GM19395 (cell line): ENCODE data around the gene CABP4.

Source experiments
- ATAC-seq: cut with Tn5 transposase; IDR thresholded peaks from one replicate; pipeline ENCODE4 v1.9.1; 2021; ENCODE audit warnings: mild to moderate bottlenecking, moderate library complexity; ENCODE audit not compliant: unreplicated experiment

CABP4 gene

DNA sequence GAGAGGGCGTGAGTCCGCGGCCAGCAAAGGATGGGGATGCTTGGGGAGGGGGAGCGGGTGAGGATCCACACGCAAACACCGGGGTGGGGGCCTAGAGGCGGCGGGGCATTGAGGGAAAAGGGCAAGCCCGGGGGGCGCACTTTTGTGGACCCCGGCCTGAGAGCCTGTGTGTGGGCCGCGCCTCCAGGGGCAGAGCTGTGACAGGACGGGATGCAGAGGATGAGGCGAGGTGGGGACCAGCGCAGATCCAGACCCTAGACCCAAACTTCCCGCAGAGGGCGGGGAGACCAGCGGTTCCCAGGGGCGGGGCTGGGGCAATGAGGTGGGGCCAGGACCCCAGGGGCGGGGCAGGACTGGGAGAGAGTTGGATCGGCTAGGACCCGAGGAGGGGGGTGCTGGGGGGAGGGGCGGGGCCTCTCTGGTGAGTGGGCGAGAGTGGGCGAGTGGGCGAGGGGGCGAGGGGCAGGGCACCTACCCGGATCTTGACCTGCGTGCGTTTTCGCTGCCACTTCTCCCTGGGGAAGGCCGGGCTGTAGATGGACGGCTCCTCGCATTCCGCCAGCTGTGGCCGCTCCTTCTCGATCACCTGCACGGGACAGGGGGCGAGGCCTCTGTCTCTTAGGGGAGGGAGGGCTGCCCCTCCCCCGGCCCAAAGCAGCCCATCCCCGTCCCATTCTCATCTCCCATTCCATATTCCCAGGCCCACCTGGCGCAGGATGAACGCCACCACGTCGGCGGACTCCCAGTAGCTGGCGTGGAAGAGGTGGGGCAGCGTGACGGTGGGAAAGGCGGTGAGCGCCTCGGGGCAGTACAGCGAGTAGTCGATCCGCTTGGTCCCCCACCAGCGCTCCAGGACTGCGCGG is 39.4 kb downstream of the CABP4 start:
- no peak for ATAC-seq

DNA sequence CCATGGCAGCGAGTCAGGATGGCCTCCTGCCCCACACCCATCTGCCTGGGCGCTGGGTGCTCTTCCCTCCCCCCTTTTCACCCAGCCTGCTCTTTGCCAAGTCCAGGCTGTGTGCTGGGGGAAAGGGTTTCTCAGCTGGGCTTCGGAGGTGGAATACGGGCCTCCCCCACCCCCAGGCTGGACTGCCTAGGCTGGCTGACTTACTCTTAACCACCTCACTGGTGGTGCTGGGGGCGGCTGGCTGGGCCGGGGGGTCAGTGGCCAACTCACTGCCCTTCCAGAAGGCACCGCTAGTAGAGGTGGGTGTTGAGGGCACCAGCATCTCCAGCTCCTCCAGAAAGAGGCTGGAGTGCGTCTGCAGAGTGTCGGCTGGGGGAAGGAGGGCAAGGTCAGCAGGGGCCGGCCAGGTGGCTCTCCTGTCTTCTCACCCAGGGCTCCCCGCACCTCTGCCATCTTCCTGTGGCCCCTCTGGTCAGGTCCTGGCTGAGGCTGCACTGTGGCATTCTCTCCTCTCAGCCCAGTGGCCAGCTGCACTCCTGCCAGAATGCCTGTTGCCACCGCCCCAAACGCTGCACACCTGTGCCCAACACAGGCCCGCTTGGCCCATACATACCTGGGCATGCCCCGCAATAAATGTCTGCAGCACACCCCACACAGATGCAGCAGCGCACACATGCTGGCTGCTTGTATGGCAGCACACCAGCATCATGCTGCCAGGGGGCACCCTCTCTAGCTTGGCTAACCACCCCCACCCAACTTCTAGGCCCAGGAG is 40.3 kb downstream of the CABP4 start:
- no peak for ATAC-seq

DNA sequence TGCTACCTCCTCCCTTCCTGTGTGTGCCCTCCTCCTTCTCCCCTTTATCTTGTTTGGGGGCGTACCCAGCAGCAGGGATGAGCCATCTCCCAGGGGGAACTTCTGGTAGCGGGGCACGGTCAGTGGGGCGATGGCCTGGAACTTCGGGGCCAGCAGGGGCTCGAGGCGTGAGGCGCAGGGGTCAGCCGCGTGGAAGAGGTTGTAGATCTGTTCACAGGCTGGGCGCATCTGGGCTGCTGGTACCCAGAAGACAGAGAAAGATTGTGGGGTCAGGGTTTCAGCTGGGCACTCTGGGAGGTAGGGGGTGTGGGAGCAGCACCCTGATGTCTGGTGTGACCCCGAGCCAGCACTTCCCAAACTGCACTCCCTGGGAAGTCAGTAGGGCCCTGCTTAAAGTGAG is 41.0 kb downstream of the CABP4 start:
- no peak for ATAC-seq

DNA sequence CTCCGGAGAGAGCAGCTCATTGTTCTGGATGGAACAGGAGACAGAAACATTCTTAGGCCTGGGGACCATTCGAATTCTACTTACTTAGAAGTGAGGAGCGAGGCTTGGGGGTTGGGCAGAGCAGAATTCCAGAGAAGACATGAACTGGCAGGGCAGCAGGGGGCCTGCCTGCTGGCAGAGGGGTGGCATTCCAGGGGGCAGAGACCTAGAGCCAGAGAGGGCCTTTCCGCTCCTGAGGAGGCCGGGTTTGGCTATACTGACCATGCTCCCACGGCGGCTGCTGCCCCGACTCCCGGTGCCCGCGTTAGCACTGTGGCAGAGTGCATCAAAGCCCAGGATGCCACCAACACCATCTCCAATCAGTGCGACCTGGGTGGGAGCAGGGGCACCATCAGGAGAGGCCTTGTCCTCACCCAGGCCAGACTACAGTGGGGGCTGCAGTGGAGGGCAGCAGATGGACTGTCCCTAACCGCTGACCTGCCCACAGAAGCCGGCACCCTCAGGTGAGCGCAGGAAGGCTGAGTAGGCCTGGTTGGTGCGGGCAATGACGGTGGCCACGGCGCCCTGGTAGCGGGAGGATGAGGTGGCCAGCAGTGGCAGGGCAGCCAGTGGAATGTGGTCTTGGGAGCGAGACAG is 42.6 kb downstream of the CABP4 start:
- ATAC-seq: no peak

DNA sequence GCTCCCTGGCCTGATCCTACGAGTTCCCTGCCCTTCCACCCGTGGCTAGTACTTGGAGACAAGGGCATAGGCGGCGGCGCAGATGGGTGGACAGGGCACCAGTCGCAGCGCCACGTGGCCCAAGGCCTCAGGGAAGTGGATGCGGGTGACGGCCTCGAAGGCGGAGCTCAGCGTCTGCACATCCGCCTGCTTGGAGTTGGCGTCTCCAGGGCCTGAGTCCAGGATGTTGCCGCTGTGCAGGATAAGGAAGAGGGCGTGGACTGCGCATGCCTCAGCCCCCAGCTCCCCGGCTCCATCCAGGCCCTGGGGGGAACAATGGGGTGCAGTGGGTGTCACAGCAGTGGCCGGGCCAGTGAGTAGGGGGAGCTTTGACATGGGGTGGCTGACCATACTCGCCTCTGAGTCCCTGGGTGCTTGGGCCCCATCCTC is 43.4 kb downstream of the CABP4 start:
- no peak for ATAC-seq

DNA sequence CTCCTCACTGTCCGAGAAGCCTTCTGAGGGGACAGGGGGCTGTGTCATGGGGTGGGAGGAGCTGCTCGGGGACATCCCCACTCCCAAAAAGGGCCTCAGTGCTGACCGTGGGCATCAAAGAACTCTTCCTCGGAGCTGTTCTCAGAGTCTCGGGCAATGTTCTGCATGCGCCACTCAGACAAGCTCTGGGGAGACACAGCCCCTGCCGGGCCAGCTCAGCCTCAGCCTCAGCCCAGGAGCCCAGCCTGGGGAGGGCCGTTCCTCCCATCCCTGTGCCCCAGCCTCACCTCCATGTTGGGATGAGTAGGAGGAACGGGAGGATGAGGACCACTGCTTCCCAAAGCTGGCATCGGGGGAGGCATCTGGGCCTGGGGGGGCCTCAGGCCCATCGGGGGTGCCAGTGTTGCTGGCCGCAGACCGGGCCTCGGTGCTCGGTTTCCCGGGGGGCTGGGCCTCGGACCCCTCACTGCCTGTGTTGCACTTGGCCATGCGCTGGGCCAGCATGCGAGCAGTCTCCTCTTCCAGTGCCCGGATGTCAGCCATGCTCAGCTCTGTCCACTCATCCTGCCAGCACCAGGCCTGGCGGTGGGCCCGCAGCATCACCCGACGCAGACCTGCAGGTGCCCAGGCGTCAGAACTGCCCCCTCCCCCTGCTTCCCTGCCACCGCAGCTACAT is 44.8 kb downstream of the CABP4 start:
- ATAC-seq: no peak

DNA sequence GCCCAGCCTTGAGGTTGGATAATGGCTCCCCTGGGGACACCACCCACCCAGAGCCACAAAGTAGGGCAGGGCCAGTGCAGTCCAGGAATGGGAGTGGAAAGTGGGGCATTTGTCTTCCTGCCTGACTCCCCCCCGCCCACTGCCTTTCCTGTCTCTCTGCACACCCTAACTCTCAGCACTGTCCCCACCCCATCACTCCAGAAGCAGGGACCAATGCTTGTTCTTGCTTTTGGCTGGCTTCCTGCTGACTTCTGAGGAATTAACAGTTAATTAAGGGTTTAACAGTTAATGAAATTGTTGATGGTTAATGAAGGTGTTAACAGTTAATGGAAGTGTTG is 45.3 kb downstream of the CABP4 start:
- ATAC-seq: no peak

DNA sequence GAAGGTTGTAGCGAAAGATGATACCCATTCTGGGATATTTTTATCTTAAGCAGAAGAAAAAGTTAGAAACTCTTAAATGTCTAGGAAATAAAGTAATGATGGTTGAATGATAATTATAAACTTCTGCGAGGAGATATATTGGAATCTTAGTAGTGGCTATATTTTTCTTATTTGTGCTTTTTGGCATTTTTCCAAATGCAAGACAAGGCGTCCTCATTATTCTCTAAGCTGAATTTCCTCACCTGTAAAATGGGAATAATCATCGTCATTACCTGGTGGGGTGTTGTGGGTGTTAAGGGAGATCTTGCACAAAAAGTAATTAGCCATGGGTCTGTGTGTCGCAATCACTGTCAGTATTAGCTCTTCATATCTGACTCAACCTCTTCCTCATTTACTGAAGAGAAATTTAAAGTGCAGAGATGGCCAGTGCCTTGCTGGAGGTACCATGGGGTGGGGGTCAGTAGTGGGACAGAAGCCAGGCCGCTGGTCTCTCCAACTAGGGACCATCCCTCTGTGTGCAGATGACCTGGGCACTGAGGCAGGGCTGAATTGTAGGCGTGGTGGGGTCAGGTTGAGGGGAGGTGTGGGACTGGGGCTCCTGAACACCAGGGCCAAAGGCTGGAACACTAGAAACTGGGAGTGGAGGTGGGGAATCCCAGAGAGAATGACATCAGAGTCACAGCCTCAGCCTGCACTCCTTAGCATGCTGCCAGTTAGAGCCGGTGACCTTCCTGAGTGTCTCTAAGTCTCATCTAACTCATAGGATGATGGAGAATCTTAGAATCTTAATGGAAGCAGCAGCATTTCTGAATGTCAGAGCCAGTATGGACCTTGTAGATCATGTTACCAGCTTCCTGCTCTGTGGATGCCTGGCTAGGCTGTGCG is 45.9 kb downstream of the CABP4 start:
- ATAC-seq: no peak

DNA sequence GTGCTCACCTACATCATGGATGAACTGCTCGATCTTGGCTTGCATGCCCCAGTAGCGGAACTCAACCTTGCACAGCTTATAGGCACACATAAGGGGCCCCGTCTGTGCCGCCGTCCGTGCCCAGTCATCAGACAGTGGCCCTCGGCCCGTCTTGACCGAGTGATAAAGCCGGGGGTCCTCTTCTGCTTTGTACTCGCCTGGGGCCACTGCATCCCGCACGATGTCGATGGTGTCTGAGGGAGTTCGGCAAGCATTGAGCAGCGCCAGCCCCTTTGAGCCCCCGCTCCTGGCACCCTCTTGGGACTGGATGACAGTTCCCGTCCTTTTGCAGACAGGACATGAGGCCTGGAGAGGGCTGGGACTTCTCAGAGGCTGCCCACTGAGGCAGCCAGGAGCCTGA is 46.7 kb downstream of the CABP4 start:
- no peak for ATAC-seq

DNA sequence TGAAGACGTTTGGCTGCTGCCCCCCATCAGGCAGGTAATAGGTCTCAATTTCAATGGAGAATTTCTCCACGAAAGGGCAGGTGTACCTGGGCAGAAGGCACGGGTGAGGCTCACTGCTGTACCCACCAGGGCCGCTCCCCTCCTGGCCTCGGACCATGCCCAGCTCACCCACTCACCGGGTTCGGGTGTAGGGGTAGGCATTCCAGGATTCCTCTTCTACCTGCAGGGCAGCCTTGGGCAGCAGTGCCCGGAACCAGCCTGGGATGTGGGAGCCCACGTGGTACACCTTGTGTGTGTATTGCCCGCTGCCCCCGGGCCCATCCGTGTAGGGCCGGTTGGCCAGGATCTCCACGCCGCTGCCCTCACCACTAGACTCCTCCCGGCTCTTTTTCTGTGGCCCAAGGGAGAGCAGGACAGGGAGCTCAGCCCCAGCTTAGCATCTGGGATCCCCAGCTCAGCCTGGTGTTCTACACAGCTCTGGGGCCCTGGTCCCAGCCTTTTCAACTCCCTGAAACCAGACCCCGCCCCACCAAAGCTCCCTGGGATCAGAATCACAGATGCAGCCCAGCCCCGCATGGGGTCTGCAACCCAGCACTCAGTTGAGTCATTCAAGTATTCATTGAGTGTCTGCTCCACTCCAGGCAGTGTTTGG is 47.3 kb downstream of the CABP4 start:
- ATAC-seq: no peak

DNA sequence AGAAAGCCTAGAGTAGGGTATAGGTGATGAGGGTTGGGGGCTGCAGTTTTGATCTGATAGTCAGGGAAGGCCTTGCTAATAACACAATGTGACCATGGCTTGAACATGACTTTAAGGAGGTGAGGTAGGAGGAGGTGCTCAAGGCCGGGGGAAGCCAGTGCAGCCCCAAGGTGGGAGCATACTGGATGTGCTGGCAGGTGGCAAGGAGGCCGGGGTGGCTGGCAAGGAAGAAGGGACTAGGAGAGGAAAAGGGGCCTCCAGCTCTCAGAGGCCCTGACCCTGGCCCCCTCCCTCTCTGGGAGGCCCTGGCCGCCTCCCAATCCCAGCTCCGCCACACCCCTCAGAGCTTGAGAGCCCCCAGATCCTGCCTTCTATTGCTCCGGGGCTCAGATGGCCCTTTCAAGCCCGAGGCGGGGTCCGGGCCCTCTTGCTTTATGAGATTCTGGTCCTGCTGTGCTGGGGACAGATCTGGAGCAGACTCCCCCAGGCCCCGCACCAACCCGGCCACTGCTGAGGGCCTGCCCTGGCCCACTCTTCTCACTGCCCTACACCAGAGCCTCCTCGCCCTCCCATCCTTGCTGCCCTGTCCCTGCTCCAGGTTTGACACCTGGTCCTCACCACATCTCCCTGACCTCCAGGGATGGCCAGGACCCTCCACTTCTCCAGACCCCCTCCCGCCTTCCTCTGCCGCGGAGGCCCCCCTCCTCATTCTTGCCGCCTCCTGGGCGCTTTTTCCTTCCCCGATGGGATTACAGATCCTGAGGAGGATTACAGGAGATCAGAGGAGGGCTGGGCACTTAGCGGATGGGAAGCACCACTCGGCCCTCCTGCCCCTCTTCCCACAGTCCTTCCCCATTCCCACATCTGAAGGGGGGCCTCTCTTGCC is 48.2 kb downstream of the CABP4 start:
- ATAC-seq: no peak

DNA sequence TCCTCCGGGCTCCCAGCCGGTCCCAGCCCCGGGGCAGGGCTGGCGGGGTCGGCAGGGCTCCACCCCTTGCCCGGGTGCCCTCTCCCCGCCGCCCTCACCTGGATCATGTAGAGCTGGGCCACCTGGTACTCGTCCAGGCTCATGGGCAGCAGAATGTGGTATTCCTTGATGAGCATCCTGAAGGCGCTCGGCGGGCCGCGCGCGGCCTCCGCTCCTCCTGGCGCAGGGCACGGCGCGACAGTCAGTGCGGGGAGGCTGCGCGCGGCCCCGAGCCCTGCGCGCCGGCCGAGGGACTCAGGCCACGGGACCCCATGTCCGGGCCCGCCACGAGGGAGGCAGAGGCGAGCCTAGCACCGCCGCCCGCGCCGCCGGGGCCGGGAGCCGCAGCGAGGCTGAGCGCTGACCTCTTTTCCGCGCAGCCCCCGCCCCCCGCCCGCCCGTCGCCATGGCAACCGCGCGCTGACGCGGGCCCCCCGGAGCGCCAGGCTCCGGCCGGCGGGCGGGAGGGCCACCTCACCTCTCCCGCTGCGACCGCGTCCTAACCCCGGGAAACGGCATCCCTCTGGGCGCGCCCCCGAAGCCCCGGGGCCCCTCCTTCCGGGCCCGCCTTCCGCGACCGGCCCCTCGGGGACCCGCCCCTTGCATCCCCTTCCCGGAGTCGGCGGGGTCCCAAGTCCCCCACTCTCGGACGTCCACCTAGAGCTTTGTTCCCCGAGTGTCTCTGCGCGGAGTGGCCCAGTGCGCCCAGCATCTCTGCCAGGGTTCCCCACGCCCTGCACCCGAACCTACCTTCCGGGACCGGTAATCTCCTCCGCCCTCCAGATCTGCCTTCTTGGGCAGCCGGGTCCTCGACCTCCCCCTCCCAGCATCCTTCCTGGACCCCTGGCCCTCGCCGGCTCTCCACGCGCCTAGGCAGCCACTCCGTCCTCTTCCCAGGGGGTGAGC is 49.1 kb downstream of the CABP4 start:
- no peak for ATAC-seq

DNA sequence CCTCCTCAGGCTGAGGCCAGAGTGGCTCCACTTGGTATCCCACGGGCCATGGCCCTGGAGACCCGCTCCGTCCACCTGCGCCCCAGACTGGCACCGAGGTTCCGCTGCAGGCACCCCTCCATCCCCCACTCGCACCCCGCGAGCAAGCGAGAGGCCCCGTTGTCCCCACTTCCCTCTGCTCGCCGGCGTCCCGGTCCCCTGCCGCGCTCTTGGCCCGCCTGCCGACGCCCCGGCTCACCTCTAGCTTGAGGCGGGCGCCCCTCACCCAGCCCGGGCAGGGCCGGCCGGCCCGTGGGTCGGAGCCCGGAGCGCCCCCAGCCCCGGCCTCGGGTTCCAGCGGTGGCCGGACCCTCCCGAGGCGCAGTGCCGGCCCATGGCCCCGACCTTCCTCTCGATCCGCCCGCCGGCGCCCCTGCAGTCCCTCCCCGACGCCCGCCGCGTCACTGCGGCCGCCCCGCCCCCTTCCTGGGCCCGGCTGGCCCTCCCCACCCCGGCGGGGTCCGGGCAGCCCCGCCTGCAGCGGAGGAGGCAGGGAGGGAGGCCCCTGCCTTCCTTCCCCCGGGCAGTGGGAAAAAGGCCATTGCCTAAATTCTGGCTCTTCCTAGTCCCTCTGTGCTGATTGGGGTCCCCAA is 49.9 kb downstream of the CABP4 start, which contains the start of gene PITPNM1:
Gene PITPNM1, minus strand, starts transcription at position 414 of the 632 bp plus-strand sequence. CDS start 1,183 bp downstream, outside the sequence.
- no peak for ATAC-seq

DNA sequence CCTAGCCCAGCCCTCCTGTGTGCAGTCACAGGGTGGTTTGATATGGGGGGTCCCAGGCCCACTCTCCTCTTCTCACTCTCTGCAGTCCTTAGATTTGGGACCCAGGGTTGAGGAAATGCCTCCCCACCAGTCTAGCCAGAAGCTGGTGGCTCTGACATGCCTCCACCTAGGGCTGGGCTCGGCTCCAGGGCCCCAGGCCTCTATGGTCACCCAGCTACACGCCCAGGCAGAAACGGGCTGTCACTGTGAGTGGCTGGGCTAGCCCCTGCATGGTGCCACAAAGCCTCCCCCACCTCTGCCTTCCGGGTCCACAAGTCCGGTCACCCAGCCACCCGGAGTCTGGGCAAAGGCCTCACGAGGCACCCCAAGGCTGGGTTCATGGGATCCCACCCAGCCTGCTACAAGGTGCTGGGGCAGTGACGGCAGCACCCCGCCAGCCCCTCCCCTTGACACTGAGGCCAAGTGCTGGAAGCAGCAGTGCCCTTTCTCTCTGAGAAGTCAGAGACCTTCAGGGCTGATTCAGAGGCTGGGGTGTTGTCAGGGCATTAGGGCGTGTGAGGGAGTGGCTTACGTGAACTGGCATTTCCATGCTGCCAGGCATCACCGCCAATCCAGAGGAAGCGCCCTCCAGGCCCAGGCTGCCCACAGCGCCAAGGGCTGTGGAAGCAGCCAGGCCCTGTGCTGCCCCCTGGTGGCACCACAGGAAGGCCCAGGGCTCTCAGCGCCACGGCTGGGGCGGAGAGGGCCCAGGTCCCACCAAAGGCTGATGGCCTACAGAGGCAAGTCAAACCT is 50.6 kb downstream of the CABP4 start:
- no peak for ATAC-seq

DNA sequence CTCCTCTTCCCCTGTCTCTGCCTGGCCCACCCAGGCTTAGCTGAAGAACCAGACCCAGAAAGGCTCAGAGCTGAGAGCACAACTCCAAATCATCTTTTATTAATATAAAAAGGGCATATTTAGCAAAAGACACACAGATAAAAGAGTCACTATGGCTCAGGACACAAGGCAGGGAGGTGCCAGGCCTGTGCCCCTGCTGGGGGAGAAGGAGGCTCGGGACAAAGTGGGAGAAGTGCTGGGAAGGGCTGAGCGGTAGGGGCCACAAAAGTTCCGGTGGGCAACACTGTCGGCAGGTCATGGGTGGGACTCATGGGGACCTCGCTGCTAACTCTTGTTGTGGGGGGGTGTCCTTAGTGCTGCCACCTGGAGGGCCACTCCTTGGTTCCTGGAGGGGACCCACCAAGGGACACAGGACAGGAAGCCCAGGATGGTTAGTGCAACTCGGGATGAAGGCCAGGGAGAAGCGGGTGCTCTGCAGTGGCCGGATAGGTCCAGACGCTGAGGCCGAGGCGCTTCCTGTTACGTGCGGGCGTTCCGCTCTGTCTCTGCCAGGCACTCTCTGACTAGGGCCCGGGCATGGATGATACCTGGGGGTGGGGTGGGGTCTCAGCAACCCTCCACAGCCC is 51.4 kb downstream of the CABP4 start:
- no peak for ATAC-seq
